Natural killer cell (primary cell): ENCODE results near the gene LIMD2. TPM values are rescaled to one million over a fixed set of nuclear protein-coding genes. Genes with fewer than 3 reads are reported as not detected.

Source experiments
- ATAC-seq, 3 donors: fragments of 150-1000 bp in 2 of 3; fragments of 200-7000 bp in 1 of 3; cut with Tn5 transposase; 1 replicate in 1 of 3; 2 replicates in 2 of 3; pipeline ENCODE4 v1.10.0; 2021; ENCODE audit warnings: mild to moderate bottlenecking in 2 of 3, moderate library complexity in 2 of 3
- DNase-seq, 2 donors: peaks; one replicate each; pipeline versions ENCODE4 v3.0.0 to v3.0.0-alpha.2; 2013 to 2021; ENCODE audit warnings: mixed read lengths in 1 of 2
- H3K27ac ChIP-seq: one replicate; pipeline ENCODE4 v1.5.1; 2013; ENCODE audit warnings: mild to moderate bottlenecking, low read length
- H3K27me3 ChIP-seq: one replicate; pipeline ENCODE4 v1.6.1; 2013; ENCODE audit warnings: low read length; ENCODE audit not compliant: control insufficient read depth, insufficient read depth
- H3K36me3 ChIP-seq: one replicate; pipeline ENCODE4 v1.6.1; 2013; ENCODE audit warnings: low read length; ENCODE audit not compliant: control insufficient read depth, insufficient read depth
- H3K4me1 ChIP-seq: one replicate; pipeline ENCODE4 v1.6.1; 2013; ENCODE audit warnings: low read length; ENCODE audit not compliant: control insufficient read depth, insufficient read depth
- H3K4me3 ChIP-seq: one replicate; pipeline ENCODE4 v1.5.1; 2013; ENCODE audit warnings: low read length
- H3K9me3 ChIP-seq: one replicate; pipeline ENCODE4 v1.6.1; 2013; ENCODE audit warnings: low read length; ENCODE audit not compliant: control insufficient read depth, insufficient read depth
- H3K27ac Mint-ChIP-seq, 2 donors: one replicate each; pipeline ENCODE4 v1.8.0; 2022; ENCODE audit warnings: mild to moderate bottlenecking in 2 of 2, mixed read lengths in 2 of 2, moderate library complexity in 1 of 2
- H3K27me3 Mint-ChIP-seq, 2 donors: one replicate each; pipeline ENCODE4 v1.8.0; 2022; ENCODE audit warnings: low read depth in 2 of 2, mixed read lengths in 2 of 2
- H3K36me3 Mint-ChIP-seq: one replicate; pipeline ENCODE4 v1.8.0; 2022; ENCODE audit warnings: mixed read lengths
- H3K4me1 Mint-ChIP-seq, 2 donors: one replicate each; pipeline ENCODE4 v1.8.0; 2022; ENCODE audit warnings: mixed read lengths in 2 of 2
- H3K4me3 Mint-ChIP-seq: one replicate; pipeline ENCODE4 v1.8.0; 2022; ENCODE audit warnings: mild to moderate bottlenecking, moderate library complexity, mixed read lengths
- H3K9me3 Mint-ChIP-seq, 2 donors: one replicate each; pipeline ENCODE4 v1.8.0; 2022; ENCODE audit warnings: mixed read lengths in 2 of 2
- CTCF ChIP-seq: fragments of 200-600 bp; IDR thresholded peaks from one replicate; pipeline ENCODE4 v1.8.0; 2022; ENCODE audit warnings: antibody characterized with exemption
- WGBS: methylation state at CpG from one replicate; pipeline ENCODE4 v1.1.7; 2013; ENCODE audit warnings: missing lambda C conversion rate; ENCODE audit not compliant: insufficient coverage; 5-methylcytosine and 5-hydroxymethylcytosine counted together
- intact Hi-C: fragments of 100-400 bp; cut with micrococcal nuclease; formaldehyde crosslinking; loops from one replicate; pipeline ENCODE4 v1.14.2; 2022
- total RNA-seq, 4 donors: library from RNA; stranded (reverse); fragments of 120-200 nt in 1 of 4; gene quantifications; one replicate each; pipeline versions ENCODE4 v1.2.3 to v1.2.4, GENCODE V29; 2013 to 2022

LIMD2 gene
- total RNA-seq, 3 donors from 2014 or later (not counting 1 experiment from before 2014, with no cell fraction given): 513 to 546 (median 524) TPM

- Histone ChIP-seq H3K4me1 (peaks cover 20% of the 10 kb centered on the region), H3K4me3 (no peak overlapping the region), H3K9me3 (no peaks in the 10 kb centered on the region), H3K27me3 (no peaks in the 10 kb centered on the region), H3K36me3 (peaks cover 29% of the 10 kb centered on the region), H3K27ac (peak overlapping the region; percentile 8)
- TF ChIP-seq CTCF: no peak
- Mint-ChIP-seq H3K27ac (no peak overlapping the region), H3K36me3 (no peaks in the 10 kb centered on the region), H3K4me3 (no peak overlapping the region), H3K27me3 (no peaks in the 10 kb centered on the region), H3K9me3 (no peaks in the 10 kb centered on the region), H3K4me1 (peaks cover 11 to 21% of the 10 kb centered on the region in 2 donors)
- DNase-seq (no peak), ATAC-seq (no peak)
- intact Hi-C loops: no loop called here
- WGBS: 94% methylated on average over 4 of the region's 4 CpGs
Observed at GRCh38 chr17:63647065-63647725, 52.7 kb downstream of the LIMD2 start.

GRCh38 chr17:63646488-63646806 is 53.5 kb downstream of the LIMD2 start:
- H3K4me3 Mint-ChIP-seq: no peak overlapping the region
- H3K4me3 ChIP-seq: no peak overlapping the region
- no peak overlapping the region for H3K27ac Mint-ChIP-seq
- TF ChIP-seq CTCF: no peak
- H3K27me3 Mint-ChIP-seq: no peaks in the 10 kb centered on the region
- no peaks in the 10 kb centered on the region for H3K9me3 ChIP-seq
- intact Hi-C loops: no loop called here
- no peak overlapping the region for H3K27ac ChIP-seq
- peaks cover 20% of the 10 kb centered on the region for H3K4me1 ChIP-seq
- peaks cover 11 to 27% of the 10 kb centered on the region in 2 donors for H3K4me1 Mint-ChIP-seq
- DNase-seq (no peak), ATAC-seq (no peak)
- no peaks in the 10 kb centered on the region for H3K27me3 ChIP-seq
- H3K36me3 Mint-ChIP-seq: no peaks in the 10 kb centered on the region
- H3K36me3 ChIP-seq: peaks cover 26% of the 10 kb centered on the region
- whole genome bisulfite sequencing: 67% methylated on average over 1 of the region's 1 CpG
- no peaks in the 10 kb centered on the region for H3K9me3 Mint-ChIP-seq

Other genes starting within 250 kb of the LIMD2 start
- gene ACE, start 223.1 kb downstream of the LIMD2 start, total RNA-seq: 1 to 10 TPM in 2 of 3 donors, under 1 TPM in 1; 0.86 to 1.2 (median 1.0) TPM
- not detected for gene KCNH6, start 176.8 kb downstream of the LIMD2 start, total RNA-seq
- 10 to 100 TPM; 55.5 to 83.5 (median 72.2) TPM for gene DCAF7, start 149.6 kb downstream of the LIMD2 start, total RNA-seq
- 10 to 100 TPM in 1 of 3 donors, 1 to 10 TPM in 2; 7.1 to 10.9 (median 9.2) TPM for gene TACO1, start 99.2 kb downstream of the LIMD2 start, total RNA-seq
- 10 to 100 TPM; 82.0 to 89.2 (median 88.5) TPM for gene MAP3K3, start 77.7 kb downstream of the LIMD2 start, total RNA-seq
- gene STRADA, start 41.7 kb upstream of the LIMD2 start, total RNA-seq: 10 to 100 TPM; 72.6 to 83.1 (median 78.2) TPM
- gene CCDC47, start 73.5 kb upstream of the LIMD2 start, total RNA-seq: 10 to 100 TPM; 37.9 to 45.2 (median 41.7) TPM
- 100 to 1,000 TPM in 2 of 3 donors, 10 to 100 TPM in 1; 80.1 to 127 (median 110) TPM for gene DDX42, start 74.0 kb upstream of the LIMD2 start, total RNA-seq
- gene PSMC5, start 127.3 kb upstream of the LIMD2 start, total RNA-seq: 100 to 1,000 TPM in 2 of 3 donors, 10 to 100 TPM in 1; 91.3 to 114 (median 100) TPM
- 10 to 100 TPM; 35.2 to 53.5 (median 51.6) TPM for gene FTSJ3, start 127.5 kb upstream of the LIMD2 start, total RNA-seq
- 100 to 1,000 TPM; 131 to 162 (median 139) TPM for gene SMARCD2, start 142.6 kb upstream of the LIMD2 start, total RNA-seq
- gene CSH2, start 173.6 kb upstream of the LIMD2 start, total RNA-seq: not detected
- not detected for gene GH2, start 181.8 kb upstream of the LIMD2 start, total RNA-seq
- not detected for gene CSH1, start 196.4 kb upstream of the LIMD2 start, total RNA-seq
- gene CSHL1, start 211.1 kb upstream of the LIMD2 start, total RNA-seq: not detected
- not detected for gene GH1, start 218.7 kb upstream of the LIMD2 start, total RNA-seq
- 10 to 100 TPM; 26.9 to 28.9 (median 27.2) TPM for gene CD79B, start 232.2 kb upstream of the LIMD2 start, total RNA-seq